Astrocyte (in vitro differentiated cells and primary cell): ENCODE measurements around the gene CYP39A1. TPM values are rescaled to one million over a fixed set of nuclear protein-coding genes. Genes with fewer than 3 reads are reported as not detected.

Experiments
- DNase-seq: peaks from one replicate; pipeline ENCODE4 v3.0.0-alpha.2; 2010; ENCODE audit warnings: low read depth
- FAIRE-seq: peaks from 2 replicates; lab custom pipeline; 2011; peaks lifted over from hg19 to GRCh38; lab: Jason Lieb, UNC
- H2AFZ ChIP-seq: 2 replicates; pipeline ENCODE4 v1.6.0; 2012; ENCODE audit warnings: low read depth, low read length, inconsistent platforms
- H3K27ac ChIP-seq: 2 replicates; pipeline ENCODE4 v1.5.1; 2011; ENCODE audit warnings: low read depth, low read length, inconsistent platforms
- H3K27me3 ChIP-seq: 2 replicates; pipeline ENCODE4 v1.6.0; 2011; ENCODE audit warnings: low read length, inconsistent platforms; ENCODE audit not compliant: insufficient read depth
- H3K36me3 ChIP-seq: 2 replicates; pipeline ENCODE4 v1.5.1; 2011; ENCODE audit warnings: low read length, inconsistent platforms; ENCODE audit not compliant: insufficient read depth
- H3K4me1 ChIP-seq: 2 replicates; pipeline ENCODE4 v1.5.1; 2011; ENCODE audit warnings: low read length, inconsistent platforms; ENCODE audit not compliant: insufficient read depth
- H3K4me2 ChIP-seq: 2 replicates; pipeline ENCODE4 v1.6.0; 2012; ENCODE audit warnings: low read length, inconsistent platforms
- H3K4me3 ChIP-seq: 2 replicates; pipeline ENCODE4 v1.5.1; 2011; ENCODE audit warnings: low read depth, mild to moderate bottlenecking, low read length, inconsistent platforms; ENCODE audit not compliant: insufficient read depth
- H3K79me2 ChIP-seq: 2 replicates; pipeline ENCODE4 v1.6.0; 2012; ENCODE audit warnings: mild to moderate bottlenecking, low read length, inconsistent platforms; ENCODE audit not compliant: insufficient read depth
- H3K9ac ChIP-seq: 2 replicates; pipeline ENCODE4 v1.6.0; 2012; ENCODE audit warnings: mild to moderate bottlenecking, low read length, inconsistent platforms
- H3K9me3 ChIP-seq: 2 replicates; pipeline ENCODE4 v1.5.1; 2012; ENCODE audit warnings: low read depth, mild to moderate bottlenecking, low read length, inconsistent platforms; ENCODE audit not compliant: insufficient read depth
- H4K20me1 ChIP-seq: 2 replicates; pipeline ENCODE4 v1.6.0; 2012; ENCODE audit warnings: low read length, inconsistent platforms; ENCODE audit not compliant: insufficient read depth
- H3K27ac Mint-ChIP-seq: one replicate; pipeline ENCODE4 v1.8.0; 2021; ENCODE audit warnings: mild to moderate bottlenecking, mixed read lengths; ENCODE audit not compliant: unreplicated experiment
- H3K27me3 Mint-ChIP-seq: one replicate; pipeline ENCODE4 v1.8.0; 2021; ENCODE audit warnings: low read depth, mixed read lengths; ENCODE audit not compliant: unreplicated experiment
- H3K36me3 Mint-ChIP-seq: one replicate; pipeline ENCODE4 v1.8.0; 2021; ENCODE audit warnings: low read depth, mixed read lengths; ENCODE audit not compliant: unreplicated experiment
- H3K4me1 Mint-ChIP-seq: one replicate; pipeline ENCODE4 v1.8.0; 2021; ENCODE audit warnings: low read depth, mixed read lengths; ENCODE audit not compliant: unreplicated experiment
- H3K4me3 Mint-ChIP-seq: one replicate; pipeline ENCODE4 v1.8.0; 2021; ENCODE audit warnings: mild to moderate bottlenecking, moderate library complexity, mixed read lengths; ENCODE audit not compliant: unreplicated experiment
- H3K9me3 Mint-ChIP-seq: one replicate; pipeline ENCODE4 v1.8.0; 2021; ENCODE audit warnings: mild to moderate bottlenecking, mixed read lengths; ENCODE audit not compliant: unreplicated experiment
- CTCF ChIP-seq: IDR thresholded peaks from 2 replicates; pipeline ENCODE4 v1.5.1; 2011; ENCODE audit warnings: low read depth, mild to moderate bottlenecking, inconsistent platforms, low read length, moderate library complexity; ENCODE audit not compliant: insufficient read depth
- EZH2 ChIP-seq: IDR thresholded peaks from 2 replicates; pipeline ENCODE4 v1.6.1; 2012; ENCODE audit warnings: mild to moderate bottlenecking, low read length, inconsistent platforms; ENCODE audit not compliant: insufficient read depth
- total RNA-seq: library from RNA; stranded (reverse); gene quantifications from 2 replicates; pipeline ENCODE4 v1.2.1, GENCODE V29; 2021

CYP39A1 gene
- total RNA-seq, 1 donor from 2014 or later, result 0.84 TPM

- Histone ChIP-seq H3K4me3 (no peak overlapping the region), H2AFZ (no peak overlapping the region), H3K36me3 (no peaks in the 10 kb centered on the region), H3K27ac (no peak overlapping the region), H3K9me3 (no peaks in the 10 kb centered on the region), H3K9ac (no peak overlapping the region), H4K20me1 (no peaks in the 10 kb centered on the region), H3K4me1 (no peaks in the 10 kb centered on the region), H3K79me2 (no peaks in the 10 kb centered on the region), H3K27me3 (no peaks in the 10 kb centered on the region), H3K4me2 (no peak overlapping the region)
- Mint-ChIP-seq H3K27me3 (no peaks in the 10 kb centered on the region), H3K4me3 (no peak overlapping the region), H3K36me3 (no peaks in the 10 kb centered on the region), H3K9me3 (no peaks in the 10 kb centered on the region), H3K27ac (no peak overlapping the region), H3K4me1 (no peaks in the 10 kb centered on the region)
- TF ChIP-seq CTCF (no peak), EZH2 (no peak)
- DNase-seq, result no peak
- no peak for FAIRE-seq
Observed at GRCh38 chr6:46555129-46555528, 97.5 kb downstream of the CYP39A1 start.

GRCh38 chr6:46549155-46549554 is 103.5 kb downstream of the CYP39A1 start:
- H3K4me1 ChIP-seq, result no peaks in the 10 kb centered on the region
- no peak overlapping the region for H2AFZ ChIP-seq
- H3K9ac ChIP-seq, result no peak overlapping the region
- no peak overlapping the region for H3K4me3 ChIP-seq
- H3K27me3 Mint-ChIP-seq, result no peaks in the 10 kb centered on the region
- no peaks in the 10 kb centered on the region for H3K9me3 ChIP-seq
- peaks cover 1% of the 10 kb centered on the region for H3K36me3 Mint-ChIP-seq
- no peaks in the 10 kb centered on the region for H3K36me3 ChIP-seq
- no peak for TF ChIP-seq EZH2
- no peak for TF ChIP-seq CTCF
- FAIRE-seq, result no peak
- no peaks in the 10 kb centered on the region for H4K20me1 ChIP-seq
- H3K9me3 Mint-ChIP-seq, result peaks cover 9% of the 10 kb centered on the region
- H3K79me2 ChIP-seq, result no peaks in the 10 kb centered on the region
- DNase-seq, result no peak
- H3K27me3 ChIP-seq, result no peaks in the 10 kb centered on the region
- H3K4me2 ChIP-seq, result no peak overlapping the region
- peaks cover 4% of the 10 kb centered on the region for H3K4me1 Mint-ChIP-seq
- no peak overlapping the region for H3K4me3 Mint-ChIP-seq
- H3K27ac Mint-ChIP-seq, result no peak overlapping the region
- H3K27ac ChIP-seq, result no peak overlapping the region

- TF ChIP-seq CTCF (no peak), EZH2 (no peak)
- peaks cover 3% of the 10 kb centered on the region for H3K36me3 Mint-ChIP-seq
- no peak overlapping the region for H3K4me3 Mint-ChIP-seq
- H3K9ac ChIP-seq, result no peak overlapping the region
- peaks cover 5% of the 10 kb centered on the region for H3K27me3 Mint-ChIP-seq
- H3K4me1 ChIP-seq, result no peaks in the 10 kb centered on the region
- DNase-seq (no peak), FAIRE-seq (no peak)
- H3K9me3 ChIP-seq, result no peaks in the 10 kb centered on the region
- no peak overlapping the region for H3K4me2 ChIP-seq
- no peak overlapping the region for H3K4me3 ChIP-seq
- H4K20me1 ChIP-seq, result no peaks in the 10 kb centered on the region
- H3K27me3 ChIP-seq, result no peaks in the 10 kb centered on the region
- H2AFZ ChIP-seq, result no peak overlapping the region
- H3K9me3 Mint-ChIP-seq, result peaks cover 18% of the 10 kb centered on the region
- H3K27ac ChIP-seq, result no peak overlapping the region
- H3K4me1 Mint-ChIP-seq, result no peaks in the 10 kb centered on the region
- H3K27ac Mint-ChIP-seq, result no peak overlapping the region
- no peaks in the 10 kb centered on the region for H3K79me2 ChIP-seq
- H3K36me3 ChIP-seq, result no peaks in the 10 kb centered on the region
Observed at GRCh38 chr6:46541556-46541955, 111.1 kb downstream of the CYP39A1 start.
